ENCODE data around the gene NODAL.

The NODAL gene

GRCh38 chr10:70481831-70482530 lies 40.5 kb upstream of the NODAL start:
- DNase-seq (ENCODE audit: low spot score), result no peak

DNA sequence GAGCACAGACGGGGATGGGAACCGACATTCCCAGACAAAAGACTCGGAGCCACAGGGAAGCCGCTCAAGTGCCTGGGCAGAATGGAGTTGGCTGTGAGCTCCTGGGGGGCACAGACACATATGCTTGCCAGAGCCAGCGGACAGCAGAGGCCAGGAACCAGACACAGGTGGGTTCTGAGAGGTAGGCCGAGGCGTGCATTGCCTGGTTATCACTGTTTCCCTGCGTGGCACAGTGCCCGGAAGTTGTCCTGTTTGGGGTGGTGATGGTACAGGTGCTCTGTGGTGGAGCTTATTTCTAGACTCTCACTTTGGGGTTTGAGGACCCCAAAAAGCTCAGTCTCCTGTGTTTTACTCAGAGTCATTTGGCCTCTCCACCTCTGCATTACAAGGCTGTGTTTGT lies 39.6 kb upstream of the NODAL start:
- no peaks in the 10 kb centered on the region for H3K9me3 ChIP-seq (ENCODE audit: severe bottlenecking)
- no peak overlapping the region for H3K27ac ChIP-seq (ENCODE audit: poor library complexity, severe bottlenecking)
- DNase-seq (ENCODE audit: low spot score), result no peak
- ATAC-seq (ENCODE audit: low read depth), result no peak
- no peak overlapping the region for H3K4me3 ChIP-seq (ENCODE audit: severe bottlenecking)
- no peak for TF ChIP-seq CTCF (IDR thresholded peaks at IDR 0.05; ENCODE audit: poor library complexity, severe bottlenecking)
- H3K36me3 ChIP-seq (ENCODE audit: low read depth), result no peaks in the 10 kb centered on the region
- H3K4me1 ChIP-seq (ENCODE audit: insufficient read depth, poor library complexity, severe bottlenecking), result peaks cover 4% of the 10 kb centered on the region
- peaks cover 37% of the 10 kb centered on the region for H3K27me3 ChIP-seq (ENCODE audit: insufficient read depth, poor library complexity, severe bottlenecking)

More at GRCh38 chr10:70481831-70482530, 40.5 kb upstream of the NODAL start:
- H3K4me1 ChIP-seq (ENCODE audit: insufficient read depth, poor library complexity, severe bottlenecking), result peaks cover 4% of the 10 kb centered on the region
- H3K27ac ChIP-seq (ENCODE audit: poor library complexity, severe bottlenecking), result no peak overlapping the region
- TF ChIP-seq CTCF (IDR thresholded peaks at IDR 0.05; ENCODE audit: poor library complexity, severe bottlenecking), result no peak
- H3K36me3 ChIP-seq (ENCODE audit: low read depth), result no peaks in the 10 kb centered on the region
- no peaks in the 10 kb centered on the region for H3K9me3 ChIP-seq (ENCODE audit: severe bottlenecking)
- no peak overlapping the region for H3K4me3 ChIP-seq (ENCODE audit: severe bottlenecking)
- peaks cover 29% of the 10 kb centered on the region for H3K27me3 ChIP-seq (ENCODE audit: insufficient read depth, poor library complexity, severe bottlenecking)
- no peak for ATAC-seq (ENCODE audit: low read depth)

- DNase-seq (ENCODE audit: low spot score) (no peak), ATAC-seq (ENCODE audit: low read depth) (no peak)
- no peak for TF ChIP-seq CTCF (IDR thresholded peaks at IDR 0.05; ENCODE audit: poor library complexity, severe bottlenecking)
- peaks cover 41% of the 10 kb centered on the region for H3K27me3 ChIP-seq (ENCODE audit: insufficient read depth, poor library complexity, severe bottlenecking)
- no peak overlapping the region for H3K27ac ChIP-seq (ENCODE audit: poor library complexity, severe bottlenecking)
- peaks cover 10% of the 10 kb centered on the region for H3K4me1 ChIP-seq (ENCODE audit: insufficient read depth, poor library complexity, severe bottlenecking)
- no peaks in the 10 kb centered on the region for H3K36me3 ChIP-seq (ENCODE audit: low read depth)
- no peaks in the 10 kb centered on the region for H3K9me3 ChIP-seq (ENCODE audit: severe bottlenecking)
- H3K4me3 ChIP-seq (ENCODE audit: severe bottlenecking), result no peak overlapping the region
Measured at GRCh38 chr10:70480239-70480861, 38.9 kb upstream of the NODAL start.

- Histone ChIP-seq H3K4me1 (ENCODE audit: insufficient read depth, poor library complexity, severe bottlenecking) (peaks cover 14% of the 10 kb centered on the region), H3K4me3 (ENCODE audit: severe bottlenecking) (no peak overlapping the region), H3K36me3 (ENCODE audit: low read depth) (no peaks in the 10 kb centered on the region), H3K9me3 (ENCODE audit: severe bottlenecking) (no peaks in the 10 kb centered on the region), H3K27me3 (ENCODE audit: insufficient read depth, poor library complexity, severe bottlenecking) (peaks cover 41% of the 10 kb centered on the region), H3K27ac (ENCODE audit: poor library complexity, severe bottlenecking) (no peak overlapping the region)
- no peak for TF ChIP-seq CTCF (IDR thresholded peaks at IDR 0.05; ENCODE audit: poor library complexity, severe bottlenecking)
- no peak for DNase-seq (ENCODE audit: low spot score)
- ATAC-seq (ENCODE audit: low read depth), result no peak
Measured at GRCh38 chr10:70479626-70480238, 38.3 kb upstream of the NODAL start.

Measured in RWPE2 (cell line).